GM21360 (cell line): Measurements from ENCODE around the gene SYMPK.

Source experiments
- ATAC-seq: cut with Tn5 transposase; IDR thresholded peaks from one replicate; pipeline ENCODE4 v1.9.1; 2021; ENCODE audit warnings: mild to moderate bottlenecking, moderate library complexity; ENCODE audit not compliant: unreplicated experiment

SYMPK gene

DNA sequence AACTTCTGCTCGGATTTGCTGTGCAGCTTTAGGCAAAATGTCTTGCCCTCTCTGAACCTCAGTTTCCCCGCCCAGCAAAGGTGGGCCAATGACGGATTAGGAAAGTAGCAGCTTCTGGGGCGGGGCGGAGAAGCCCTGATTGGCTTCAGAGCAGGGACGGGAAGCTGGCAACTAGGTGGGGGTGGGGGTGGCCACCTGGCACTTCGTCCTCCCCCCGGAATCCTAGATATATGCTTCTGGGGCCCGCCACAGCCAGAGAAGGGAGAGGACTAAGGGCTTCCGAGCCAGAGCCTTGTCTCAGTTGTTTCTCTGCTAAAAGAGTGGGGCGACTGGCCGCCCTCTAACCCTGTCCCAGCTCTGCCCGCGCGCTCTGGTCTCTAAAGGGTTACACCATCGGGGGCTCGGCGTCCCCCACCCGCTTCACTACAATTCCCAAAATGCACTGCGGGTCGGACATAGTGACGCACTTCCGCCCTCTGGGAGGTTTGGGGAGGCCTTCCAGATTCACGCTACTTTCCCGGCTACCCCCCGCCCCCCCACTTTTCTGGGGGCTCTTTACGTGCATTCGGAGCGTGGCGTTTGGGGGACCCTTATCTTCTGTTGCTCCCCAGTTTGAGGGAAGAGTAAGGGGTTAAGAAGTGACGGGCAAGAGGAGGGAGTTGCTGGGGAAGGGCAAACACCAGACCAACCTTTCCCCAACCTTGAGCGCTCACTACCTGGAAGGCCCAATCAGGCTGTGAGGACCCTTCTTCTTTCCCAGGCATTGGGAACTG, 23.7 kb upstream of the SYMPK start:
- ATAC-seq, result peak; percentile 44

DNA sequence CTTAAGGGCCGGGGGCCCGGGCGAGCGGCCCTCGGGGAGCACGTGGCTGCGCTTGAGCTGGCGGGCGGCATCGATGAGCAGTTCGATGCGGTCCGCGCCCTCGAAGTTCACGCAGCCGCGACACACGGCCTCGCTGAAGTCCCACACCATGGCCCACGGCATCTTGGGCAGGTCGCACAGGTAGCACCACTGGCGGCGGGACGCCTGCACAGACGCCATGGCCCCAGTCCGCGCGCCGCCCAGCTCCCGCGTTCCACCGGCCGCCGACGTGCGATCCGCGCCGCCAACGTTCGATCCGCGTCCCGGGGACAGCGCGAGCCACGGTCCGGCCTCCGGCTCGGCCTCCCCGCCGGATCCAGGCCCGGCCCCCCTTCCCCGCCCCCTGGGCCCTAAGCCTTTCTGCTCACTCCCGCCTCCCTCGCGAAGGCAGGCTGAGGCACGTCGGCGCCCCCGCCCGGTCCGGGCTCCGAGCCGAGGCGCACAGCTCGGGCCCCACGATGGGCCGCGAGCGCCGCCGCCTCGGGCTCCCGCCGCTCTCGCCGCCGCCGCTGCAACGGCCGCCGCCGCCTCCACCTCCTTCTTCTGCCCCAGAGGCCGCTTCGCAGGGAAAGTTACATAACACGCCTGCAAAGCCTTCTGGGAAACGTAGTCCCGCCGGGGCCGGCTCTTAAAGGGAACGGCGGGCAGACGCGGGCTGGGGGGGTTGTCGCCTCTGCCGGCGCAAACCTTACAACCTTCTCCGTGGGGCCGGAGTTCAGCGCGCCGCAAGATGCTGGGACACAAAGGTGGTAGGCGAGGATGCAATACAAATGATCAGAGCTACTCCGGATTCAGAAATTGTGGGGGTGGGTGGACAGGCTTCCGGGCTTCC, 22.8 kb upstream of the SYMPK start, which contains the start of gene IRF2BP1:
IRF2BP1 (minus strand) TSS at position 586 of the 871 bp plus-strand sequence; CDS start at position 219, 367 bp downstream.
- peak; percentile 40 for ATAC-seq

DNA sequence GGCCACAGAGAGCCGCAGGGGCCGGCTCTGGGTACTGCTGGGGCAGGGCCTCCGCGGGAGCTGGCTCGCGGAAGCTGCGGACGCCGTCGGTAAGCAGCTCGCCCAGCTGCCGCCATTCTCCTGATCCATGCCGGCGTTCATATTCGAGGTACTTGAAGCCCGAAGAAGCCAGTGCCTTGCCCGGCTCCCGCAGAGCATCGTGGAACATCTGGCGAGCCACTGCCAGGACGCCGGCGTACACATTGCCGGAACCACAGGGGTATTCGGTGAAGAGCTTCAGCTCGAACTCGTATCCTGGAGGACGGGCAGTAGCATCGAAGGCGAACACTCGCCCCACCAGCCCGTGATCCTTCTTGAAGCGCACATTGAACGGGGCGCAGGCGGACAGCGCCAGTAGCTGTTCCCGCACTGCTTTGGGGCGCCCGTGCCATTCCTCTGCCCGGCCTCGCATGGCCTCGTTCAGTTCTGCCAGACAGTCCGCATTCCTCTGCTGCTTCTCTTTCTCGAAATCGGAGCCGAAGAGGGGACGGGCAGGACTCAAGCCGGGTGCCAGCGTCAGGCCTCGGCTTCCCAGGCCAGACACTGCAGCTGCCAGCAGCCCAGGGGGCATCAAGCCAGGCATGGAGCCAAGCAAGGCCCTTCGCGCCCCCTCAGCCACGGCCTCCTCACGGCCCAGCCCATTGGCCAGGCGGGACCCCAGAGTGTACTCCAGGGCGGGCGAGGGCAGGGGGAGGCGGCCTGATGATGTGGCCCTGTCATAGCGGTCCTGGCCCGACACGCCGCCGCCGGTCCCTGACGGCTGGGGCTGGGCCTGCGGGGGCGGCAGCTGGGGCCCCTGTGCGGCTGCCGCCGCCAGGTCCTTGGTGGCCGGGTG, 22.0 kb upstream of the SYMPK start:
- no peak for ATAC-seq

DNA sequence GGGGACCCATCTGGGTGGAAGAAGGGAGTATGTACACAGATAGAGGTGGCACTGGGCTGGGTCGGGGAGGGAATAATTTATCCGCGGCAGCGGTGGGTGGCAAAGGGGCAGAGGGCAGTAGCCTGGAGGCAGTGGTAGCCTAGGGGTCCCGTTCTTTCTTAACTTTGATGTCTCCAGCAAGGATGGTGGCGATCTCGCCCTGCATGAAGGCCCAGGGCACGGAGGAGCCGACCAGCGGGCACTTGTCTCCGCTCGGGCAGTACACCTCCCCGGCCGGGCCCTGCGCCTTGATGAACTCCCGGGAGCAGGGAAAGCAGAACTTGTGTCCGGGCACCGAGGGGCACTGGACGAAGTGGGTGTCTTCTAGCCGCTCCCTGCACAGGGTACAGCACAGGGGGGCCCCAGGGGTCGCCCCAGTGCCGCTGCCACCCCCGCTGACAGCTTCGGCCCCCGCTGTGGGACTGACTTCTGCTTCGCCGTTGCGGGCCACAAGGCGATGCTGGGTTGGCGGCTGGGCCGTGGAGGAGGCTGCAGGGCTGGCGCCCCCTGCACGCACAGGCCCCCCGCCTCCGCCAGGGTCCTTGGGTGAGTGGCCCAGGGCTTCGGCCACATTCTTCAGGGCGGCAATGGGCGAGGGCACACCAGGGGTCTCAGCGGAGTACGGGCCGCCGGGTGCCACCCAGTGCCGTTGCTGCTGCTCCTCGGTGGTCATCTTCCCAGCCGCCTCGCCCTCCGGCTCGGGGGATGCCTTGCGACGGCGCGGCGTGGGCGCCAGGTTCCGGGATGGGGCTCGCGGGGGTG, 21.1 kb upstream of the SYMPK start:
- ATAC-seq, result no peak

DNA sequence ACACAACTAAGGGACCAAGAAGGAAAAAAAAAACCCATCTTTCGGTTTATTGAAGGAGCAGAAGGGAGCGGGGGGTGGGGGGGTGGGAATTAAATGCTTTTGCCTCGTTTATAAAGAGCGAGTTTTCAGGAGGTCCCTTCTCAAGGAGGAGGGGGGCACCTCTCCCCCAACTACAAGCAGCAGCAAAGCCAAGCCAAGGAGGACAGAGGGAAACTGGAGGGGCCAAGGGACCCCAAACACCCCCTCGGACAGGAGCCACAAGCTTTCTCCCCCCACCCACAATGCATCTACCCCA, 20.6 kb upstream of the SYMPK start:
- ATAC-seq, result no peak

DNA sequence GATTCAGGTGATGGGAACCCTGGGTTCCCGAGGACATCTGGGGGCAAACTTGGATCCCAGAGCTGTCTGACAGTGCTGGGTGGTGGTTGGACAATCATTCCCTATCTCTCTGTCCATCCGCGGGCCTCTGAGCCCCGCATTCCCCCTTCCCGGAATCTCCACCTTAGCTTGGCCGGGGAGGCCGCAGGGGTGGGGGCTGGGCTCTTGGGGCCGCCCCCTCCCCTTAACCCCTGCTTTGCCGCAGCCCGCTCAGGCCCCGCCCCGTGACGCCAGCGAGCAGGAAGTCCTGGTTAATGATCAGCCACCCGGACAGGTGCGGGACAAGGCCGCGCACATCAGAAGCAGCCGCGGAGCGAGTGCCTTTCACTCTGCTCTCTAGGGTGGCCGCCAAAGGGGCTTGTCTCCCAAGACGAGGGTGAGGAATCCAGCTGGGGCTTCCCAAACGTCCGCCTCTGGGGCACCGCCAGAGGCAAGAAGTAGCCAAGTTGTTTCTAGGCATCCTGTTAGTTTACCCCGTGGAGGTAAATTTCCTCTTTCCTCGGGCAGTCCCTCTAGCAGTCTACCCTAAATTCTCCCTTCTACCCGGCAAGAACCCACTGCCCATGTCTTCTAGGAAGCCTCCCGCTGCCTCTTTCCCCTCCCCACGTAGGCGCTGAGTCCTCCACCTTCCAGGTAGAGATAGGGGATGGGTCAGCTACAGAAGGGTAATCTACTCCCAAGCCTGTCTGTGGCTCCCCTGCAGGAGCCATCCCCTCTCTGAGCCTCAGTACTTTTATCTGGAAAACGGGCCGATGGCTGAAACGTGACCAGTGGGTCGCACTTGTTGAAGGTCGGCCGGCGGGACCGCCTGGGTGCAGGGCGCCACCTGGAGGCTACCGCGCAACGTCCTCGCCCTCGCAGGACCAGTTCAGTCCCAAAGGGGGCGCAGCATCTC, 20.0 kb upstream of the SYMPK start:
- no peak for ATAC-seq

DNA sequence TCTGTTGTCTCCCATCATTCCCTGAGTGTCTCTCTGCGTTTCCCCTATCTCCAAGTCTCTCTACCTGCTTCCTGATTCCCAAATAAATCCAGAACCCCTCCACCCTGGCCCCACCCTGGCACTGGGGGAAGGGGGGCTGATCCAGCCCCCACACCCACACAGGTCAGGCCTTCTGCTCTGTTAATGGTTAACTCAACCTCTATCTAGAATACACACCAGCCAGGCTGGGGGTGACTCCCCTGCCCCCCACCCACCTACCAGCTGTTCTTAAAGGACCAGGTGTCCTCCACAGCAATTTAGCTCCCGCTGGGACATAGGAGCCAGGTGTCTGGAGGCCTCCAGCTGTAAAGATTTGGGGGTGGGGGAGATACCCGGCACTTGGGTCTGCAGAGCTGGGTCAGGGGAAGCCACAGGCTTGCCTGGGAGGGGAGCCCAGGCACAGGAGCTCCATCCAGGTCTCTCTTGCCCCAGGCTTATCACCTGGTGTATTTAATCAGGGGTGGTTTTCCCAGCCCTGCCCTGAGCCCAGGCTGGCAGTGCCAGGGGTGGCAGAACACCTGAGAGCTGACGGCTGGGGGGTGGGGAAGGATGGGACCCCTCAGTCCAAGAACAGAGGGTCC, 19.1 kb upstream of the SYMPK start:
- no peak for ATAC-seq

DNA sequence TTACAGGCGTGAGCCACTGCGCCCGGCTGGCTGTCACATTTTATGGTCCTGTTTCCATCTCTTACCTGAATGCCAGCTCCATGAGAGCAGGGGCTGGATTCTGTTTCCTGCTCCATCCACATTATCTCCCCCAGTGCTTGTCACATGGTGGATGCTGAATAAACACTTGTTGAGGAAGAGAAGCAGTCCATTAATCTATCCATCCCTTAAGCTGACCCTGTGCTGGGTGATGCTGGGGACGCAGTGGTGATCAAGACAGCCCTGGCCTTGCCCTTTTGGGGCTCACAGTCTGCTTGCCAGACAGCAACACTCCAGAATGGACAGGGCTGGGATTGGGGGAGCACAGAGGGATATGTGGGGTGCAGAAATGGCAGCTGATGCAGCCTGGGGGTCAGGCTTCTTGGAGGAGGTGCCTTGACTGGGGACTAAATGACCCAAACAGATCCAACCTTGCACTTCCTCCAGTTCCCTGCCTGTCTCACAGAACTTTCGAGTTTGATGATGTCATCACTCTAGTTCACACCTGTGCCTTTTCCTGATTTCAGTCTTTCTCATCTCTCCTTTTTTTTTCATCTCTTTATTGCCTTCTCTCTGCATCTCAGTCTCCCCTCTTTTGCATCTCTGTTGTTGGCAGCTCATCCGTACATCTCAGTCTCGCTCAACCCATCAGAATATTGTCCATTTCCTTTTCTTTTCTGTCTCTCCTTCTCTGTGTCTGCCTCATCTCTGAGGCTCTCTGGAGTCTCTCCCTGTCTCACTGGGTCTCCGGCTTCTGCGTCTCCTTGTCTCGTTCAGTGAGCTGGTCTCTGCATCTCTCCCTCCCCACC, 18.3 kb upstream of the SYMPK start:
- no peak for ATAC-seq

DNA sequence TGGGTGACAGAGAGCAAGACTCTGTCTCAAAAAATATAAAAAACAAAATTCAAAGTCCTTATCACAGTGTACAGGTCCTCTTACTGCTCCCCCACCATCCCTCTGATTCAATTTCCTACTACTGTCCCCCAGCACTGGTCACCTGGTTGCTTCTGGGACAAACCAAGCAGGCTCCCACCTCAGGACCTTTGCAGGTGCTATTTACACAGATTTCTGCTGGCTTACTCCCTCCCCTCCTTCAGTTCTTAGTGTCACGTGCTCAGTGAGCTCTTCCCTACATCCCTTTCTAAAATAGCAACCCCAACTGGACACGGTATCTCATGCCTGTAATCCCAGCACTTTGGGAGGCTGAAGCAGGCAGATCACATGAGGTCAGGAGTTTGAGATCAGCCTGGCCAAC, 17.0 kb upstream of the SYMPK start:
- ATAC-seq, result no peak

DNA sequence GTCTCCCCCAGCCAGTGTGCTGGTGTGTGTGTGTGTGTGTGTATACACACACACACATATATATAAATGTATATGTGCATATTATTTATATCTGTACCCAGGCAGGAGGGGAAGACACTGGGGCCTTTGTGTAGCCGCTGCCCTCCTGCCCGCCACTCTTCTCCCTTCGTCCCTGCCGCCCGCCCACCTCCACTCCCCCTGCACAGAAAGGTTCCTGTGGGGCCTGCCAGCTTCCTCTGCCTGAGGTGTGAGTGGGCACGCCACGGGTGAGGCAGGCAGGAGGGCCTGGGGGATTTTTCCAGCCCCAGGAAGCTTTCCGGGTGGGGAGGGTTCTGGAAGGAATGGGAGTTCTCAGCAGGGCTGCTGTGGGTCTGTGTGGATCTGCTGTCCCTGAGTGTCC, 16.1 kb upstream of the SYMPK start:
- no peak for ATAC-seq

DNA sequence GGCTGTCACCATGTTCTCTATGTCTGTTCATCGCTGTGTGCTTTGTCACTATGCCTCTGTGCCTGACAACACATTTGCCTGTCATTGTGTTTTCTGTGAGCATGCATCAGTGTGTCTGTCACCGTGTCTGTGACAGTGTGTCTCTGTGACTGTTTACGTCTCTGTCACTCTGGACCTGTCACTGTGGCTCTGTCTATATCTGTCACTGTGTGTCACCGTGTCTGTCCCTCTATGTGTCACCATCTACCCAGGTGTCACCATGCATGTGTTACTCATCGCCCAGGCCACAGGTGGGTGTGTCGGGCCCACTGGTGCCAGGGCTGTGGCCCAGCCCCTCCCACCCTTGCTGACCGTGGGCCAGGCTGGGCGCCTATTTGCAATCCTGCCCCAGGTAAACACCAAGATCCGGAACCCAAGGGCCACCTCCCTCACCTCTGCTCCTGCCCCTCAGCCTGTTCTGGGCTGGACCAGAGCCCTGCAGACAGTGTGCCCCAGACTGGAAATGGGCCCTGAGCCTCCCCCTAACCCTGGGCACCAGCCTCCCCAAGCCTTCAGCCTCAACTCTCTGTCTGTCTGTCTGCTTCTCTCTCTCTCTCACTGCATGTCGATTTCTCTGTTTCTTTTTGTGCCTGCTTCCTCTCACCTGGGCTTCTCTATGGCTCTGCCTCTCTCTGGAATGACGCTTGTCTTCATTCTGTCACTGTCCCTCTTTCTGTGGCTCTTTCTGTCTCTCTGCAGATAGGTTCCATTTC, 15.3 kb upstream of the SYMPK start:
- no peak for ATAC-seq

DNA sequence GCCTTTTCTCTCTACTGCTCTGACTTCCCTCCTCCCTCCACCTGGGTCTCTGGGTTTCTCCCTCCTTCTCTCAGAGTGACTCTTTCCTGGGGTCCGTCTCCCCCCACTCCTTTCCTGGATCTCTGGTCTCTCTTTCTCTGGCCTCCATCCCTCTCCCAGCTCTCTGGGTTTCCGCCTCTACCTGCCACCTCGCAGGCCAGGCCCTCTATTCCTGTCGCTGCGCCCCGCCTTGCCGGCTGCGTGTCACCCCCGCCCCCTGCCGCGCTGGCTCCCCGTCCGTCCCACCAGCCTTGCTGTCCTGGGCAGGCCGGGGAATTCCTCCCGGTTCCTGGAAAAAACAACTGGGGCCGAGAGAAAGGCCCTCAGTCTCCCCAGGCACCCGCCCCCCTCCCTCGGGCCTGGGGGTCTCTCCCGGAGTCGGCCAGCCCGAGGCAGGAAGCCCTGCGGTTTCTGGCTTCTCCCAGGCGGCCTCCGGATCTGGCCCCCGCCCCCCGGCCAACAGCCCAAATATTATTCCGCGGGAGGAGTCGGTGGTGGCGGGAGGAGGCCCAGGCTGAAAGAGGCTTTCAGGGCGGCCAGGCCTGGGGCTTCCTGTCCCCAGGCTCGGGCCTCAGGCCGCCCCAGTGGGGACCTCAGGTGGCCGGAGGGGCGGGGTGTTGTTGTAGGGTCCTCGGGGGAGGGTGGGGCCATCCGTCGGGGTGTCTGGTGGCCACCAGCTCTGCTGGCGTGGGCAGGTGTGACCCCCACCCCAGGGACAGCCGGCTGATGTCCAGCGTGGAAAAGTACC, 13.7 kb upstream of the SYMPK start:
- ATAC-seq, result no peak

DNA sequence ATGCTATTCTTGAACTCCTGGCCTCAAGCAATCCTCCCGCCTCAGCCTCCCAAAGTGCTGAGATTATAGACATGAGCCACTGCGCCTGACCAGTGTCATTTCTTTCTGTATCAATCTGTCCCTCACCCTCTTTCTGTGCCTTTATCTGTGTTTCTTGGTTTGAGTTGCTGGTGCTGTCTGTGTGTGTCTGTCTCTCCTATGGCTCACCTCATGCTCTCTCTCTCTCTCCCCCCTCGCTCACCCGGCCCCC, 13.1 kb upstream of the SYMPK start:
- ATAC-seq, result no peak

DNA sequence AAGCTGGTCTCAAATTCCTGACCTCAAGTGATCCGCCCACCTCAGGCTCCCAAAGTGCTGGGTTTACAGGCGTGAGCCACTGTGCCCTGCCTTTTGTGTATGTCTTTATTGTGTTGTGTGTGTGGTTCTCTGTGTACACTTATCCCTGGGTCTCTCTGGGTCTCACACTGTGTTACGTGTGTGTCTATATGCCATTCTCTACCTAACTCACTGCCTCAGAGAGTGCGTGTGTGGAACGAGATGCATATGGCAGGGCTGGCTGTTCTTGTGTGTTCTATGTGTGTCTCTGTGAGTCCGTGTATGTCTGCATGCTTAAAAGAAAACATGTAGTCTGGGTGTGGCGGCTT, 11.6 kb upstream of the SYMPK start:
- no peak for ATAC-seq

DNA sequence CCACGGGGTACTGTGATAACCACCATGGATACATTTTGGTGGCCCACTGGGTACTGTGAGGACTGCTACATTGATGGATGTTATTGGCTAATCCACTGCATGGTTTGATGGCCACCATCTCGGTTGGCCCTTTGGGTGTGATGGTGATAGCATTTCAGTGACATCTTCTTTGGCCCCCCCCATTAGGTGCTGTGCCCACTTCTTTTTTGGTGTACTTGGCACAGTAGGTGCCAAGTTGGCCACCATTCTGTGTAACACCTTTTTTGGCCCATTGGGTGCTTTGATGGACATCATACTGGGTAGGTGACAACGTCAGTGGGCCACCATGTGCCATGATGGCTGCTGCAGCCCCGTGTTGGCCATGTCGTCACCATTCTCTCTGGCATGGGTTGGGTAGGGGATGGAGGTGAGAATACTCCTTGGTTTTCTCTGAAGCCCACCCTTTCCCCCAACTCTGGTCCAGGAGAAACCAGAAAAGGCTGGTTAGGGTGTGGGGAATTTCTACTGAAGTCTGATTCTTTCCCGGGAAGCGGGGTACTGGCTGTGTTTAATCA, 10.3 kb upstream of the SYMPK start:
- ATAC-seq, result no peak

DNA sequence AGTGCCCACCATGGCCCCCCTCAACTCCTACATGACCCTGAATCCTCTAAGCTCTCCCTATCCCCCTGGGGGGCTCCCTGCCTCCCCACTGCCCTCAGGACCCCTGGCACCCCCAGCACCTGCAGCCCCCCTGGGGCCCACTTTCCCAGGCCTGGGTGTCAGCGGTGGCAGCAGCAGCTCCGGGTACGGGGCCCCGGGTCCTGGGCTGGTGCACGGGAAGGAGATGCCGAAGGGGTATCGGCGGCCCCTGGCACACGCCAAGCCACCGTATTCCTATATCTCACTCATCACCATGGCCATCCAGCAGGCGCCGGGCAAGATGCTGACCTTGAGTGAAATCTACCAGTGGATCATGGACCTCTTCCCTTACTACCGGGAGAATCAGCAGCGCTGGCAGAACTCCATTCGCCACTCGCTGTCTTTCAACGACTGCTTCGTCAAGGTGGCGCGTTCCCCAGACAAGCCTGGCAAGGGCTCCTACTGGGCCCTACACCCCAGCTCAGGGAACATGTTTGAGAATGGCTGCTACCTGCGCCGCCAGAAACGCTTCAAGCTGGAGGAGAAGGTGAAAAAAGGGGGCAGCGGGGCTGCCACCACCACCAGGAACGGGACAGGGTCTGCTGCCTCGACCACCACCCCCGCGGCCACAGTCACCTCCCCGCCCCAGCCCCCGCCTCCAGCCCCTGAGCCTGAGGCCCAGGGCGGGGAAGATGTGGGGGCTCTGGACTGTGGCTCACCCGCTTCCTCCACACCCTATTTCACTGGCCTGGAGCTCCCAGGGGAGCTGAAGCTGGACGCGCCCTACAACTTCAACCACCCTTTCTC, 9.4 kb upstream of the SYMPK start:
- no peak for ATAC-seq
